Posterior vena cava (tissue), 2 donors: ENCODE data around the gene DPCD. TPM values are rescaled to one million over a fixed set of nuclear protein-coding genes. Genes with fewer than 3 reads are reported as not detected.
"Not testable (repeated sequence)": the region's sequence is repeated elsewhere in the genome, so short reads cannot be mapped to it uniquely, and the experiment has no call there.

Experiments
- DNase-seq: peaks from one replicate; pipeline ENCODE4 v3.0.0-alpha.2; 2020; ENCODE audit warnings: low spot score
- intact Hi-C, 2 donors: fragments of 100-400 bp; cut with DNase I; formaldehyde crosslinking; loops; one replicate each; pipeline versions ENCODE4 v1.14.1 to v1.14.2; 2022 to 2023
- total RNA-seq, 2 donors: library from RNA; stranded (reverse); fragmentation: NEBNext Ultra II Directional; extraction: Animal tissue kit (Norgen Biotek cat#: 25700); gene quantifications; one replicate each; pipeline ENCODE4 v1.2.1, GENCODE V29; 2021
- donor health status: DM: yes; HTN: yes; CAD: no.
- donor health status: DM: yes; HTN: yes; CAD: no.

Gene DPCD
- total RNA-seq, 2 donors from 2014 or later, result 11.4 to 12.5 TPM

DNA sequence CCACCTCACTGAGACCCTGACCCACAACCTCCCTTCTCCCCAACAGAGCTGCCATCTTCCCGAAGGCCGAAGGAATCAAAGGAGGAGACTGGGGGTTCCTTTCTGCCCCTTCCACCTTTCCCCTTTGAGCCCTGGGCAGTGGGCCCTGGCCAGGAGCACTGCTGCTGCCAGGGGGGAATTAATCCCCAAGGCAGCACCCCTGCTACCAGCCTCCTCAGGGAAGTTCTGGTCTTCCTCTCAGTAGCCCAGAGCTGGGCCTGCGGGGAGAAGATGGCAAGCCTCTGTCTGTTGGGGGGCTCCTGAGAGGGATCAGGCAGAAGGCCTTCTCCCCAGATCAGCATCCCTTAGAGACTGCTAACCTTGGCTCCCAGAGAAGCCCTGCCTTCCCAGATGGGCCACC lies 25.5 kb downstream of the DPCD start:
- no peak for DNase-seq
- intact Hi-C loops, result no loop called here

GRCh38 chr10:101614663-101615524 lies 26.8 kb downstream of the DPCD start:
- intact Hi-C loops, result no loop called here
- DNase-seq, result no peak

DNA sequence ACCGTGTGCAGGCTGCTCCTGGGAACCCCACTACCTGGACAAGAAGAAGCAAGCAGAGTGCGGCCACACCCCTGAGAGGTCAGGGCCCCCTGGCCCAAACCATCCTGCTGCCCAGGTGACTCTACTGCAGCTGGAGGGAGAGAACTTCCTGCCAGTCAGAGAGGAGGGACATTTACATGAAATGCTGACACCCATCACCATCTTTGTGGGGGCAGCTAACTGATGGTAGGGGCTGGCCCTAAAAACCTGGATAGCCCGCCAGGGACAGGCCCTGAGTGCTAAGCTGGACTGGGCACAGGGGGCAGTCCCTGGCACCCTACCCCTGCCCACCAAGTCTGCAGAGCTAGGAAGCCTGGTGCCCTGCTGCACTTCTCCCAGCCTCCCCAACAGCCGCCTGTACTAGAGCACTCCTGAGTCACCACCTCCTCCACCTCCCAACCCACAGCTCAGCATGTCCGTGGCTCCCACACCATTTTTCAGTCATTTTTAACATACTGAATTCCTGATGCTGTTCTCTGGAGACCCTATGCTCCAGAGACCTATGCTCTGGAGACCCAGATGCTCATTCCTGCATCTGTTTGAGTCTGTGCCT lies 27.5 kb downstream of the DPCD start:
- DNase-seq, result no peak
- intact Hi-C loops, result no loop called here

GRCh38 chr10:101616415-101617101 lies 28.4 kb downstream of the DPCD start:
- intact Hi-C loops, result no loop called here
- DNase-seq, result no peak

- intact Hi-C loops, result no loop called here
- DNase-seq, result no peak
These were observed 29.1 kb downstream of the DPCD start for GRCh38 chr10:101617102-101617823.

DNA sequence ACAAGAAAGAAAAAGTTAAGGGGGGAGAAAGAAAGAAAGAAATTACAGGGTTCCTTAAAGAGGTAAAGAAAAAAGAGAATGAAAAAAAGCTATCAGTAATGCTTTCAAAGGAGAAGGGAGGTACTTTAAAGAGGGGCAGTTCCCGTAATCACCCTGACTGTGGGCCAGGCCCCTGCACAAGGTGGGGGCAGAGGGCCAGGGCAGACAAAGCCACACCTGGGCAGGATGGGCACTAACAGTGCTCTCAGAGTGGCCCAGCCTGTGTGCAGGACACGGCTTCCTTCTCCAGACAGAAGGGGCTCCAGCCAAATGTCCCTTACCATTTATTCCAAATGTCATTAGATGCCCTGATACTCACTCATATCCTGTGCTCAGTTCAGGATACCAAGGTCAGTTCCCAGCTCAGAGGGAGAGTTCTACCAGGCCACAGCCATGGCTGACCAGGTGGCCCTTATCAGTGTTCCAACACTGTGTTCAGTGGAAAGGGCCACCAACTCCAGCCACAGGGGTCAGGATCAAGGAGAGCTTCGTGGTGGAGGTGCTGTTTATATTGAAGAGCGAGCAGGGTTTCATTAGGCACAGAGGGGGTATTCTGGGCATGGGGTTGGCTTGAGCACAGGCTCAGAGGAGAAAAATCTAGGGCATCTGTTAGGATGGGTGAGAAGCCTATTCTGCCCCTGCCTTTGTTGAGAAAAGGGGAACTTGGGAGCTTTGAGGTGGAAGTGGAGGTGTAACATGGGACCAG lies 29.9 kb downstream of the DPCD start:
- DNase-seq, result no peak
- intact Hi-C loops, result no loop called here

DNA sequence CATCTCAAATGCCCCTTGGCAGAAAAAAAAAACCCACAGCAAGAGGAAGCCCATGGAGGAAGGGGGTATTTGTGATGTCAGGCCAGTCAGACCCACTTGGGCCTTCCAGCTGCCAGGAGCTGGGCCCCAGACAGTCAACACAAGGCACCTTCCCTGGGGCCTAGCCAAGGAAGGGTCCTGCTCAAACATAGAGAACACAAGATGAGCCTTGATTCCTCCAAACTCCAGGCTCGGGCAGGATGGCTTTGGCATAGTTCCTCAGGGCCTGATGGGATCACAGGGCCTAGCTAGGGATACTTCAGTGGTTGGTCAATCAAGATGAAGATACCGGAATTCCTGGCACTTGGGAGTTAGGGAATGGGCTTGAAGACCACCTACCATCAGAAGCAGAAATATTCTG lies 30.8 kb downstream of the DPCD start:
- intact Hi-C loops, result no loop called here
- no peak for DNase-seq

DNA sequence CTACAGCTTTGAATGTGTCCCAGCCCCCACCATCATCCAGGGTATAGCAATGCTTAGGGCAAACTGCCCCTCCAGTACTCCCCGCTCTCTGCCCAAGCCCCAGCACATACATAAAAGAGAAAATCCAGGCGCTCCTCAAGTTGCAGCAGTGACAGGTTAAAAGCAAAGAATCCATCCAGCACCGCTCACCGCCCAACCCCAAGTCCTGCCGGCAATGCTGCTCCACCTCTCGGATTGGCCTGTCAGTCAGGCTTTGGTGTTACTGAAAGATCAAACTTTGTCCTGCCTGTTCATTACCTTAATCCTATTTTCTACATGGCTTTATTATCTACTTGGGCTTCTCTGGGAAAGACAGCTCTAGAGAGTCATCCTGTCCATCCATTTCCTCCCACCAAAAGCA lies 31.9 kb downstream of the DPCD start:
- no peak for DNase-seq
- intact Hi-C loops, result no loop called here

GRCh38 chr10:101623528-101623927 lies 35.4 kb downstream of the DPCD start:
- intact Hi-C loops, result no loop called here
- DNase-seq, result no peak

DNA sequence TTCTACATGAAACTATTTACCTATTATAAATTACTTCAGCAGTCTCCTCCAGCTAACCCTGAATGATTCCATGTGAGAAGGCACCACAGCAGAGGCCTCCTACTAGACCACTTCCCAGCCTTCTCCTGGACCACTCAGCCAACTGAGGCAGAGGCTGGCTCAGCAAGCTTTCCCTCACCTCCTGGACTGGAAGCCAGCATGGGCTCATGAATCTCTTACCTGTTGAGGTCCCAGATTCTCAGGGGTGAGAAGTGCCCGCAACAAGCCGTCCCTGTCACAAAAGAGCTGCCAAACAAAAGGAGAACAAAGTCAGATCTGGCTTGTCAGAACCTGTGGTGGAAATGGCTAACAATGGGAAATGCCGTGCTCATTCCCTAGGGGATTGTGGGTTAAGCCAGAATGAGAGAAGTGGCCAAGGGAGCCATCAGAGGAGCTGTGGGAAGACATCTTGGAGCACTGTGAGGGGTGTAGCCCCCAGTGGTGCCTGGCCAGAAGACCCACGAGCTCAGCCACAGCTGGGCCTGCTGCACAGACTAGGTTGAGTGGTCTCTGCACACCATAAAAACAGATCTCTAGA lies 36.5 kb downstream of the DPCD start:
- DNase-seq, result no peak
- intact Hi-C loops, result no loop called here

DNA sequence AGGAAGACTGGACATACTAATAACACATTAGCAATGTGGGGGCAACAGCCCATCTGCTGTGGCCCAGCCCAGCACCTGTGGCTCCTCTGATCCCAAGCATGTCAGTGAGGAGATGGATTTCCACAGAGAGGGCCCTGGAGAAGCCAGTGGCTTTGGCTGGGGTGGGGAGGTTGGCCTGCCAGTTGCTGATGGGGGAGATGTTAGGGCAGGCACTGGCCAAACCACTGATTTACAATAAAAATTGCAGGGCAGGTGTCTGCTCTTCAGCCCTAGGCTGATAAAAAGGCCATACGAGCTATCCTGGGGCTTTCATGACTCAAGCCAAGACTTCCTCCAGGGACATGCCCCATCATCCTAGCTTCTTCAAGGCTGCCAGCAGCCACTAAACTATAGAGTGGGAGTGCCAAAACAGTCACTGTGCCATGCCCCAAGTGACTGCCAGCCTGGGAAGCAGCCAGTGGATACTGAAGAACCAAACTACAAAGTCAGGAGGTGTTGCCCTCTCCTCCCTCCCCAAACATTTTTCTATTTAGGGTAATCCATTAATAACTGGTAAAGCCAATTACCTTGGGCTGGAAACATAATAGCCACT lies 37.8 kb downstream of the DPCD start:
- no peak for DNase-seq
- intact Hi-C loops, result no loop called here

DNA sequence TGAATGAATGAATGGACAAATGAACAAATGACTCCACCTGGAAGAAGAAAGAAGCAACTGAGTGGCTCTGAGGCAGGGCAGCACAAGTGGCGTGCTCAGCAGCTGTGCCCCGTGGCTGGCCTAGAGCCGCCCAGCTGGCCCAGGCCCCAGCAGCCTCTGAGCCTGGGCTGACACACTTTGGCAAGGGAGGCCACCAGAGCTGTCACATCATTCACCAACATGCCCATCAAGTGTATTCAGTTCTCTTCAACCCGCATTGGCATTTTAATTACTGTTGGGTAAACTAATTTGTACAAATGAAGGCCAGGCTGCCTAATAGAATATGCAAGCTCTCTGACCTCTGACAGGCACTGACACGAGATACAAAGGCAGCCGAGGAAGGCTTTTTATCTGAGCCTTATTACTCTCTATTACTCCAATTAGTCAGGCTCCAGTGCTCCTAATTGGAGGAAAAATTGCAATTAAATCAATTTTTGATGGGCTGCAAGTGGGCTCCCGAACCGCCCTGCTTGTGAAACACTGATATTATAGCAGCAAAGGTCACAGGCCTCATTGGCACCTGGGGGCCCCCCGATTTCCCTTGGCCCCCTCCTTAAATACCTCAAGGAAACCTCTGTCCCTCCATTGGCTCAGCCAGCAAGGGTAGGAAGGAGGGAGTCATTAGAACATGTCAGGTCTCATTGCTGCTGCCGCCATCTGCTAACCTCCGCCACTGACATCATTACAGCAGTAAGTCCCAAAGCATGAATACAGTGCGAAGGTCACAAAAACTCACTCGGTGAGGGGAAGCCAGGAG lies 41.9 kb downstream of the DPCD start:
- no peak for DNase-seq

DNA sequence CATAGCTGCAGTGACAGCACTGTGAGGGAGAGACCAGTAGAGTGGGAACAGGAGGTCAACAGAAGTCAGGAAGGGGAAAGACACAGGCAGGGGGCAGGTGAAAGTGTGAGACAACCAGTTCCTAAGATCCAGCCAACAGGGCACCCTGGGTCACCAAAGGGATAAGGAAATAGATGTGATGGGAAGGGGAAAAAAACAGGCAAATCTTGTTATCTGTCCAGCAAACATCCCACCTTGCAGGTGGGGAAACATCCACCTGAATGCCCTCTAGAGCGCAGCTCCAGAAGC lies 42.5 kb downstream of the DPCD start:
- no peak for DNase-seq

More for the DNA sequence above, 41.9 kb downstream of the DPCD start:
- intact Hi-C loops, result no loop called here

DNA sequence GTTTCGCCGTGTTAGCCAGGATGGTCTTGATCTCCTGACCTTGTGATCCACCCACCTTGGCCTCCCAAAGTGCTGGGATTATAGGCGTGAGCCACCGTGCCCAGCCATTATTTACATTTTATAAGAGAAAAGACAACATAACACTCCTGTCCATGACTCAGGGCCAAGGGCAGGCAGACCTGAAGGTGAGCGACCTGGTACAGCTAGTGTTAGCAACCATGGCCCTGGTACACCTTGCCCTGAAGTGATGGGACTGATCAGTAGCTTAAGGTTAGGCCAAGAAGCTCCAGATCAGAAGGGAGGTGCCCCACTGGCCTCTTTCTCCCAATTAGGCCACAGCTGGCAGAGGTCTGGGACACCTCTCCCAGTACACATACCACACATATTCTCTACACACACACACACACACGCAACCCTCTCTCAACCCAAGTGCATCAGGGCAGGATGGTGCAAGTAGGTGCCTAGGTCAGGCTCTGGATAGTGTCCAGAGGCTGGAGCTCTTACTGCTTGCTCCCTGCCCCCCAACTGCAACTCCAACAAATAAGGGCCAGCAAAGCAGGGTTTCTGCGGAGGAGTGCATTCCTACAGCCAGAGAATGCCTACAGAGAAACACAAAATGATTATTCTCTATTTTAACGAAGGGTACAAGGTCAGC lies 43.8 kb downstream of the DPCD start:
- DNase-seq, result no peak
- intact Hi-C loops, result loop anchor here in 1 of 2 donors (1.0 kb wide), 2 partner anchors 15 to 37 kb away; no protein-coding TSS in a partner anchor

More for the DNA sequence above, 42.5 kb downstream of the DPCD start:
- intact Hi-C loops, result no loop called here

DNA sequence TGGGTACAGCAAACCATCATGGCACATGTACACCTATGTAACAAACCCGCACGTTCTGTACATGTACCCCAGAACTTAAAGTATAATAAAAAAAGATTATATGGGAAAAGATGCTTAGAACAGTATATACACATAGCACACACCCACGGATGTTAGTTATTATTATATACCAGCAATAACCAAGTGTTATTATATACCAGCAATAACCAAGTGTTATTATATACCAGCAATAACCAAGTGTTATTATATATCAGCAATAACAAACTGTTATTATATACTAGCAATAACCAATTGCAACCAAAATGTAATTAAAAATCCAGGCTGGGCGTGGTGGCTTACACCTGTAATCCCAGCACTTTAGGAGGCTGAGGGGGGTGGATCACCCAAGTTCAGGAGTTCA lies 45.4 kb downstream of the DPCD start:
- intact Hi-C loops, DNase-seq: not testable (repeated sequence)

DNA sequence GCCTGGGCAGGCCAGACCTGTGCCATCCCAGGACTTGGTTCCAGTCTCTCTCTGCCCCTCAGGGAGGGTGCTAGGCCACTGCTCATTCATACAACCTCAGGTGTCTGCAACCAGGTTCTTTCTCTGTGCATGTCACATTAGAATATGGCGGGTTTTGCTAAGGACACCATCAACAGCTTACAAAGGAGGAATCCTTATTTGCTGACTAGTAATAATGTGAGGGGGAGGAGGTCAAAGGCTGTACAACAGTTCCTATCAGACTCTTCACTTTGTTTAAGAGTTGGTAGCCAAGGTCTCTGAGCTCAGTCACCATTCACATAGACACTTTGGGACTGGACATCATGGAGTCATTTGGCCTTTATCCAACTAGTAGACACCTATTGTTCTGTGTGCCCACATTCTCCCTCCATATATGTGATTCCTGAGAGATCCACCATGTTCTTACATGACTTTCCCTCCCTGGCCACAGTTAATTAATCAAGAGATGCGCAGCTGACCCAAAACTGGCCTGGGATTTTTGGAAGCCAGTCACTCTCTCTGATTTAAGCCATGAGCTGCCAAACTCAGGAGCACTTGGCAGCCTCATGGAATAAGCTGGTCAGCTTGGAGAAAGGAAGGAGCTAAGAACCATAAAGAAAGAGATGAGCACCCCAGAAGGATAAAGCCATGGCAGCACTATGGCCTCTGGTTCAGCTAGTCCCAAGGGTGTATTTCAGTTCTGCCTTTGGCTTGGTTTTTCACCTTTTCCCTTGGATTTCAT lies 51.2 kb downstream of the DPCD start:
- no peak for DNase-seq
- intact Hi-C loops, result no loop called here

GRCh38 chr10:101643546-101643945 lies 55.4 kb downstream of the DPCD start:
- no peak for DNase-seq
- intact Hi-C loops, result no loop called here
